D341Med (cell line): ENCODE results near the gene NSDHL.

Source experiments
- DNase-seq: peaks from one replicate; pipeline ENCODE4 v3.0.0; 2012; ENCODE audit warnings: low spot score

Gene NSDHL

GRCh38 chrX:152844256-152844655 lies 13.4 kb downstream of the NSDHL start:
- DNase-seq: no peak

- DNase-seq: no peak
Observed at GRCh38 chrX:152845618-152846240, 14.9 kb downstream of the NSDHL start.

- no peak for DNase-seq
Observed at GRCh38 chrX:152847281-152847680, 16.4 kb downstream of the NSDHL start.

GRCh38 chrX:152850465-152850864 lies 19.6 kb downstream of the NSDHL start:
- no peak for DNase-seq

GRCh38 chrX:152853986-152854385 lies 23.1 kb downstream of the NSDHL start:
- no peak for DNase-seq

- no peak for DNase-seq
Observed at GRCh38 chrX:152861116-152861515, 30.3 kb downstream of the NSDHL start.

GRCh38 chrX:152861826-152862225 lies 31.0 kb downstream of the NSDHL start:
- DNase-seq: no peak

- no peak for DNase-seq
Observed at GRCh38 chrX:152865232-152865920, 34.5 kb downstream of the NSDHL start.

GRCh38 chrX:152866386-152866785 lies 35.5 kb downstream of the NSDHL start:
- DNase-seq: no peak

- DNase-seq: no peak
Observed at GRCh38 chrX:152869972-152870371, 39.1 kb downstream of the NSDHL start.

- no peak for DNase-seq
Observed at GRCh38 chrX:152871260-152871659, 40.4 kb downstream of the NSDHL start.

GRCh38 chrX:152872522-152872921 lies 41.7 kb downstream of the NSDHL start:
- DNase-seq: no peak

GRCh38 chrX:152873361-152873760 lies 42.5 kb downstream of the NSDHL start:
- DNase-seq: no peak

GRCh38 chrX:152876931-152877840 lies 46.3 kb downstream of the NSDHL start:
- DNase-seq: no peak

- DNase-seq: no peak
Observed at GRCh38 chrX:152878976-152879755, 48.3 kb downstream of the NSDHL start.

GRCh38 chrX:152881289-152881688 lies 50.4 kb downstream of the NSDHL start:
- DNase-seq: no peak

- no peak for DNase-seq
Observed at GRCh38 chrX:152884171-152884570, 53.3 kb downstream of the NSDHL start.

- no peak for DNase-seq
Observed at GRCh38 chrX:152886716-152887115, 55.9 kb downstream of the NSDHL start.

GRCh38 chrX:152892499-152892898 lies 61.6 kb downstream of the NSDHL start:
- DNase-seq: no peak

- no peak for DNase-seq
Observed at GRCh38 chrX:152892999-152893891, 62.4 kb downstream of the NSDHL start.

GRCh38 chrX:152893980-152894610 lies 63.2 kb downstream of the NSDHL start:
- DNase-seq: no peak
